Jurkat, Clone E6-1 (cell line): ENCODE data around the gene TMEM150B.

Experiments
- DNase-seq: peaks from one replicate; pipeline ENCODE4 v3.0.0-alpha.2; 2011; ENCODE audit warnings: low read depth, low spot score
- H3K4me3 ChIP-seq: 2 replicates; pipeline ENCODE4 v1.5.1; 2011; ENCODE audit warnings: mild to moderate bottlenecking, low read length, control low read depth, moderate library complexity

The TMEM150B gene

GRCh38 chr19:55311797-55312196 is 13.3 kb downstream of the TMEM150B start:
- H3K4me3 ChIP-seq = no peak overlapping the region
- DNase-seq = no peak

- H3K4me3 ChIP-seq = no peak overlapping the region
- no peak for DNase-seq
Measured at GRCh38 chr19:55311397-55311796, 13.7 kb downstream of the TMEM150B start.

GRCh38 chr19:55310498-55310897 is 14.6 kb downstream of the TMEM150B start:
- H3K4me3 ChIP-seq = no peak overlapping the region
- DNase-seq = no peak

GRCh38 chr19:55309448-55309847 is 15.7 kb downstream of the TMEM150B start:
- no peak overlapping the region for H3K4me3 ChIP-seq
- DNase-seq = no peak

- DNase-seq = no peak
- no peak overlapping the region for H3K4me3 ChIP-seq
Measured at GRCh38 chr19:55308281-55308680, 16.9 kb downstream of the TMEM150B start.

GRCh38 chr19:55306712-55307111 is 18.4 kb downstream of the TMEM150B start:
- no peak overlapping the region for H3K4me3 ChIP-seq
- DNase-seq = no peak

- no peak for DNase-seq
- no peak overlapping the region for H3K4me3 ChIP-seq
Measured at GRCh38 chr19:55305983-55306562, 19.1 kb downstream of the TMEM150B start.

- DNase-seq = peak; percentile 34
- H3K4me3 ChIP-seq = no peak overlapping the region
Measured at GRCh38 chr19:55305491-55305890, 19.6 kb downstream of the TMEM150B start.

GRCh38 chr19:55304980-55305379 is 20.2 kb downstream of the TMEM150B start:
- DNase-seq = no peak
- no peak overlapping the region for H3K4me3 ChIP-seq

GRCh38 chr19:55304279-55304978 is 20.7 kb downstream of the TMEM150B start:
- DNase-seq = no peak
- H3K4me3 ChIP-seq = no peak overlapping the region

- DNase-seq = no peak
- H3K4me3 ChIP-seq = no peak overlapping the region
Measured at GRCh38 chr19:55303477-55303876, 21.7 kb downstream of the TMEM150B start.

- no peak for DNase-seq
- H3K4me3 ChIP-seq = peak overlapping the region; percentile 44
Measured at GRCh38 chr19:55302318-55302703, 22.8 kb downstream of the TMEM150B start.

GRCh38 chr19:55301459-55302317 is 23.5 kb downstream of the TMEM150B start:
- peak; percentile 80 for DNase-seq
- H3K4me3 ChIP-seq = peak overlapping the region; percentile 44

GRCh38 chr19:55300886-55301458 is 24.2 kb downstream of the TMEM150B start:
- DNase-seq = no peak
- no peak overlapping the region for H3K4me3 ChIP-seq

GRCh38 chr19:55299991-55300390 is 25.1 kb downstream of the TMEM150B start:
- H3K4me3 ChIP-seq = no peak overlapping the region
- no peak for DNase-seq

GRCh38 chr19:55297267-55297666 is 27.9 kb downstream of the TMEM150B start:
- no peak for DNase-seq
- no peak overlapping the region for H3K4me3 ChIP-seq

GRCh38 chr19:55289117-55289796 is 35.9 kb downstream of the TMEM150B start:
- no peak overlapping the region for H3K4me3 ChIP-seq
- no peak for DNase-seq

GRCh38 chr19:55287361-55288079 is 37.6 kb downstream of the TMEM150B start:
- no peak overlapping the region for H3K4me3 ChIP-seq
- DNase-seq = no peak
